Amniotic epithelial cell (primary cell): ENCODE results near the gene GLYR1.
"Not testable (repeated sequence)": the region's sequence is repeated elsewhere in the genome, so short reads cannot be mapped to it uniquely, and the experiment has no call there.

ENCODE experiments used
- DNase-seq: peaks from one replicate; pipeline ENCODE4 v3.0.0-alpha.2; 2010; ENCODE audit warnings: low read depth

Gene GLYR1

DNA sequence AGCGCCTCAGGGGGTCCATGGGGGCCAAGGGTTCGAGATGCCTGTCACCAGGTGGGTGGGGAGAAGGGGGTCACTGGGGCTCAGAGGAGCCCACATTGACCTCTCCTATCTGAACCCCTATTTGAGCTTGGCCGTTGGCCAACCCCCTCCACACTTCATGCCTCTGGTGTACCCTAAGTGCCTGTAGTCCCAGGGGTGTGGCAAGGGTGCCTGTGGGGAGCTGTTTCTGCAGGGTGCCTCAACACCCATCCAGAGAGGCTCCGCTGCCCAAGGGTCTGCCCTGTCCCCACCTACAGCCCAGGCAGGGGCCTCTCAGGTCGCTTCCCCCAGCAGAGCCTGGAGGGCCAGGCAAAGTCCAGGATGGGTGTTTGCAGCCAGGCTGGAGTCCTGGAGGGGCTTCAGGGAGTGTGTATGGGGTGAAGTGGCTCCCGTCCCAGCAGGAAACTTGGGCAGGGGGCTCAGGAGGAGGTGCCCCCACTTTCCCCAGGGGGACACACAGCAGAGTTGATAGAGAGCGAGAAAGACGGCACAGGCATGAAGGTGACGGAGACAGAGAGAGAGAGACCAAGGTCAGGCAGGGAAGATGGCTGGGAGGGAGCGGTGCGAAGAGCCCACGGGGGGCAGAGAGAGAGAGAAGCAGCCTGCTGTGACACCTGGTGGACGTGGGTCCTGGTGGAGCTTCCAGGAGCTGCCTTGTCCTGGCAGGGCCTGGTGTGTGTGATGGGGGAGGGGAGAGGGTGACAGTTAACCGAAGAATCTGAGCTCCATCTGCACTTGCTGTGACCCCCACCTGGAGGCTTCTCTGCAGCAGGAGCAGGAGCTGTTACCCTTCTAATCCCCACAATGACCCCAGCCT, 59.2 kb downstream of the GLYR1 start, which contains the start of gene SEPTIN12:
Gene SEPTIN12 (minus strand): TSS at position 719 of the 856 bp plus-strand sequence. CDS start 700 bp downstream, at position 19.
- DNase-seq = no peak

DNA sequence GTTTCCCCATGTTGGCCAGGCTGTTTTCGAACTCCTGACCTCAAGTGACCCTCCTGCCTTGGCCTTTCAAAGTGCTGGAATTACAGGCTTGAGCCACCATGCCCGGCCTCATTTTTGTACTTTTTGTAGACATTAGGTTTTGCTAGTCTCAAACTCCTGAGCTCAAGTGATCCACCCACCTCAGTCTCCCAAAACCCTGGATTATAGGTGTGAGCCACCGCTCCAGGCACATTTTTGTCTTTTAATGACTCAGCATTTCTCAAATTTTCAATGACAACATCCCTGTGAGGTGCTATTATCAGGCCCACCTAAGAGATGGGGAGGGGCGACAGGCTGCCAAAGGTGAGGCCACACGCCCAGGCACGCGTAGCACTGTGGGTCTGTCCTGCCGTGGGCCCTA, 60.0 kb downstream of the GLYR1 start:
- DNase-seq = no peak

DNA sequence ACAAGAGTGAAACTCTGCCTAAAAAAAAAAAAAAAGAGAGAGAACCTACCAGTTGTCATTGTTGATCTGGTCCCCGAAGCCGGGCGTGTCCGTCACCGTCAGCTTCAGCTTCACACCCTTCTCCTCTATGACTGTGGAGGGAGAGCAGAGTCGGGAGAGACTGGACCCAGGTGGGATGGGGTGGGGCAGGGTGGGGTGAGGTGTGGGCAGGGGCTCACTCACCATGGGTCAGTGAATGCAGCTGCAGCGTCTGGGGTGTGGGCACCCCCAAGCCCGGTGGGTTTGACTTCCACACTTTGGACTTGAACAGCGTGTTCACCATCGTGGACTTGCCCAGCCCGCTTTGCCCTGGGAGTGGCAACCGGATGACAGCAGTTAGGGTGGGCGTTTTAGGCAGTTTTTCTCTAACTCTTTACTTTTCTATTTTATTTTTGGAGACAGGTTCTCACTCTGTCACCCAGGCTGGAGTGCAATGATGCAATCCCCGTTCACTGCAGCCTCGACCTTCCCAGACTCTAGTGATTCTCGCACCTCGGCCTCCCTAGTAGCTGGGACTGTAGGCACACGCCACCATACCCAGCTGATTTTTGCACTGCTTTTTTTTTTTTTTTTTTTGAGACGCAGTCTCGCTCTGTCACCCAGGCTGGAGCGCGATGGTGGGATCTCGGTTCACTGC, 61.2 kb downstream of the GLYR1 start:
- no peak for DNase-seq

DNA sequence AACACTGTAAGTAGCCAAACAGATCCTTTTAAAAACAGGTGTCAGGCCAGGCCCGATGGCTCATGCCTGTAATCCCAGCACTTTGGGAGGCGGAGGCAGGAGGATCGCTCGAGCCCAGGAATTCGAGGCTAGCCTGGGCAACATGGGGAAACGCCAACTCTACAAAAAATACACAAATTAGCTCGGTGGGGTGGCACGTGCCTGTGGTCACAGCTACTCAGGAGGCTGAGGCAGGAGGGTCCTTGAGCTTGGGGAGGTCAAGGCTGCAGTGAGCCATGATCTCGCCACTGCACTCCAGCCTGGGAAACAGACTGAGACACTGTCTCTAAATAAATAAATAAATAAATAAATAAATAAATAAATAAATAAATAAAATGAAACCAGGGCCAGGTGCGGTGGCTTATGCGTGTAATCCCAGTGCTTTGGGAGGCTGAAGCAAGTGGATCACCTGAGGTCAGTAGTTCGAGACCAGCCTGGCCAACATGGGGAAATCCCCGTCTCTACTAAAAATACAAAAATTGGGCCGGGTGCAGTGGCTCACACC, 62.6 kb downstream of the GLYR1 start:
- DNase-seq = not testable (repeated sequence)

DNA sequence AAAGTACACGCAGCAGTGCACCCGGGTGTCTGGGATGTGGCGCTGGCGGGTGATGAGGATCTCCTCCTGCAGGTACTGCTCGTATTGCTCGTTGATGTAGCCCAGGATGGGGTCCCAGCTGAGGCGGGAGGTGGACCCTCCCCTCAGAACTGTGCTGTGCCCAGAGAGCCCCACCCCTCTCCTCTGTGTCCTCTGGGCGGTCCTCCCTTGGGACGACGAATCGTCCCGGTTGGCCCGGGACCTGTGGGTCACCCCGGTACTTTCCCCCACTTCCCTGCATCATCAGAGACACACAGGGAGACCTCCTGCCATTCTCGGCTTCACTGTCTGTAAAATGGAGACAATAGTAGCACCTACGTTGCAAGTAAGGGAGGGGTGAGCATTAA, 63.1 kb downstream of the GLYR1 start:
- no peak for DNase-seq

DNA sequence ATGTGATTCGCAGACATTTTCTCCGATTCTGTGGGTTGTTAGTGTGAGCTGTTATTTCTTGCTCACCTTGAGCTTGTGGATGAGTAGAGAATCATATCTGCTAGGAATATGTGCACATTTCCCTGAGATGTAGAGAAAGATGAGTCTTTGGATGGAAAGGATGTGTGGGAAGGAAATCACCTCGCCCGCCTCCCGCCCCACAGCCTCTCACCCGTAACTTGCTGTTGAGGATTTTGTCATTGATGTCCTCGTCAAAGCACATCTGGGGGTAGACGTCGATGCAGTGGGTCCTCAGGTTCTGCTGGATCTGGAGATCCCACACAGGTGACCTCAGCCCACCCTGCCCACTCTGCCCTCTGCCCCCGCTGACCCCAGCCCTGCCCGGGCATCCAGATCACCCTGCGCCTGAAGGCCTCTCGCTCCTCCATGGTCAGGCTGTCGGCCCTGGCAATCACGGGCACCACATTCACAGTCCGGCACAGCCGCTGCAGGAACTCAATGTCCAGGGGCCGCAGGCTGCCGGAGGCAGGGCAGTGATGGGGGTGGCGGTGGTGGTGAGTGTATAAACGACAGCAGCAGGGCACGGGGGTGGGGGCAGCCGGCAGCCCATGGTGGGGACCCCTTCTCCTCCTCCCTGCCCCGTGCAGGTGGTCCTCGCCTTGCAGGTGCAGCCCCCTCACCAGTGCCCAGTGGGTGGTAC, 63.7 kb downstream of the GLYR1 start:
- no peak for DNase-seq

DNA sequence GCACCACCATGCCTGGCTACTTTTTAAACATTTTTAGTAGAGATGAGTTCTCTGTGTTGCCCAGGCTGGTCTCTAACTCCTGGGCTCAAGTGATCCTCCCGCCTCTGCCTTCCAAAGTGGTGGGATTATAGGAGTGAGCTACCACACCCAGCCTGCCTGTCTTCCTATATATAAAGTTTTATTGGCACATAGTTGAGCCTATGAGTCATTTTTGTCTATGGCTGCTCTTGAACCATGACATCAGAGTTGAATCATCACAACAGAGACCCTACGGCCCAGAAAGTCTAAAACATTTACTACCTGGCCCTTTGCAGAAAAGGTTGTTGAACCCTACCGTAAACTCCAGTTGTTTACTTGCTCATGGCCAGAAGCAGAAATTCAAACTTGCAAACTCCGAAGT, 66.9 kb downstream of the GLYR1 start:
- peak; percentile 11 for DNase-seq

DNA sequence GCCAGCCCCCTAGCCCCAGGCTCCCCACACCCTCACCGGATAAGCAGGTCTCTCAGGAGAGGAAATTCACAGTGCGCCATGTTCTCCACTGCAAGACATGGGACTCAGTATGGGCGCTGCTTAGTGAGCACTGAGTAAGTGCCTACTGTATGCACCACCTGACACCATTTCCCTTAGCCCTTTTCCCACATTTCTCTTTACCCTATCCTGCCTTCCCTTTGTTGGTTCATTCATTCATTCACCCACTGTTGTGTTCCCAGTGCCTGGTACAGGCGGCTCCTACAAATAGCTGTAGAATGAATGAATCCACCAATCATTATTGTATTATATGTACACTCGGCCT, 69.1 kb downstream of the GLYR1 start:
- no peak for DNase-seq

DNA sequence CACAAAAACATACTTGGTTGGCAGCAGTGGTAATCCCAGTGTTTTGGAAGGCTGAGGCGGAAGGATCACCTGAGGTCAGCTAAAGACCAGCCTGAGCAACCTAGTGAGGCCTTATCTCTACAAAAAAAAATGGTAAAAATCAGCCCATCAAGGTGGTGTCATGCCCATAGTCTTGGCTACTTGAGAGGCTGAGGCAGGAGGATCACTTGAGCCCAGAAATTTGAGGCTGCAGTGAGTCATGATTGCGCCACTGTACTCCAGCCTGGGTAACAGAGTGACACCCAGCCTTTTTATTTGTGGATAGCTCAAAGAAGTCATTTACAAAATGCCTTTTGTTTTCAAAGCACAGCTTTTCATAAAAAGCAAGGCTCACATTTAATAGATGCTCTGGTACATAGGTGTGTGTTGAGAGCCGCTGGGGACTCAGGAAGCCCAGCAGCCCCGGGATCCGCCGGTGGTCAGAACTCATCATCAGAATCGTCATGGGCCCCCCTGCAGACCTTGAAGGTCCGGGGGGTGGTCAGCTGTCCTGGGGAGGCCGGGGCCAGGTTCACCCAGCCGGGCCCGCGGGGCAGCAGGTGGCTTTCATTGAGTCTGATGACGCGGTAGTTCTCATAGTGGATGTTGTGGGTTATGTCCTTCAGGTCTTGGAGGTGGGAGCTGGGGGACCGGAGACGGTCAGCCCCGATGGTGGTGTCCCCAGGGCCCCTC, 69.6 kb downstream of the GLYR1 start:
- DNase-seq = no peak

DNA sequence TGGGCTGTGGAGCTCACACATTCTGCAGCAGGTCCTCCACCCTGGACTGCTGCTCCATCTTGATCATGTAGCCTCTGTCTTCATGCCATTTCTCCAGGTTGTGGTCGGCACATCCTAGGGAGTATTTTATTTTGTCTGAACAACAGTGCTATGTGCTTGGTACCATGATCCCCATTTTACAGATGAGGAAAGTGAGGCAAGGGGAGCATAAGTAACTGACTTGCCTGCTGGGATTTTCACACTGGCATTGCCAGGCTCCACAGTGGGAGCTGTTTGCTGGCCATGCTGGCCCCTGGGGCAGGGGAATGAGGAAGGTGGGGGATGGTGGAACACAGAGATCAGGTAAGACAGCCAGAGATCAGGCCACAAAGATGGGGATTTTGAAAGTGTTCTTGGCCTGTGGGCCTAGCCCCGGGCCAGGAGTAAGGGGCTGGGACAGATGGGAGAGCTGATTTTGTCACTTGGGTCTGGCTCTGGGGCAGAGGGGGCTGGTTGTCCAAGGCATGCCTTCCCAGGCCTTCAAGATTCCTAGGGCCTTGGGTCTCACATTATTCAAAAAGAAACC, 70.9 kb downstream of the GLYR1 start:
- no peak for DNase-seq

DNA sequence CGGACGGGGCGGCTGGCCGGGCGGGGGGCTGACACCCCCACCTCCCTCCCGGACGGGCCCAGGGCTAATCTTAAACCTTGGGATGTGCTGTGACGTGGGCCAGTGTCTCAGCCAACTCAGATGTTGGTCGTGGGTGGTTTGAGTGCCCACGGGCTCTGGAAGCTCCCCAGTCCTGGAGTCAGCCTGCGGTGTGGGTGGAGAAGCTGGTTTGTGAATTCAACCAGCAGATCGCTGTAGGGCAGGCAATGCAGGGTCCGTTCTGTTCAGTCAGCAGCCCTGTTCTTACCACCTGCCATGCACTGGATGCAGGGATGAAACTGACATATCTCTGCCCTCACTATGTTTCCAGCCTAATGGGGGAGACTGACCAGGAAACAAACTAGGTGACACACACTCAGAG, 72.1 kb downstream of the GLYR1 start:
- DNase-seq = no peak

DNA sequence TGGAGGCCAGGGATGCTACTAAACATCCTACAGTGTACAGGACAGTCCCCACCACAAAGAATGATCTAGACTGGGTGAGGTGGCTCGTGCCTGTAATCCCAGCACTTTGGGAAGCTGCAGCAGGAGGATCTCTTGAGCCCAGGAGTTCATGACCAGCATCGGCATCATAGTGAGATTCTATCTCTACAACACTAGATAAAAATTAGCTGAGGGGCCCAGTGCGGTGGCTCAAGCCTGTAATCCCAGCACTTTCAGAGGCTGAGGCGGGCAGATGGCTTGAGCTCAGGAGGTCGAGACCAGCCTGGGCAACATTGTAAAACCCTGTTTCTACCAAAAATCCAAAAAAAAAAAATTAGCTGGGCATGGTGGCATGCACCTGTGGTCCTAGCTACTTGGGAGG, 74.7 kb downstream of the GLYR1 start:
- DNase-seq = no peak

DNA sequence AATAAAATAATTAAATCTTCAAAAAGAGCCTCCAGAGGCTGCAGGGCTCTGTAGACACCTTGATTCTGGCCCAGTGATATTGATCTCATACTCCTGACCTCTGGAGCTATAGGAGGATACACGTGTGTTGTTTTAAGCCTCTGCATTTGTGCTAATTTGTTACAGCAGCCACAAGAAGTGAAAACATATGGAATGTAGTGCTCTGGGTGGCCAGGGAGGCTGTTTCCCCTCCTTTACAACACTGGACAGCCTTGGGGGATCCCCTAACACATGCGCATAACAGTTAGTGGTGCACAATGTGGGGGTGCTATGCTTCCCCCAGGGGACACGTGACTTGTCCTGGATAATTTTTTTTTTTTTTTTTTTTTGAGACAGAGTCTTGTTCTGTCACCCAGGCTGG, 75.4 kb downstream of the GLYR1 start:
- DNase-seq = no peak

DNA sequence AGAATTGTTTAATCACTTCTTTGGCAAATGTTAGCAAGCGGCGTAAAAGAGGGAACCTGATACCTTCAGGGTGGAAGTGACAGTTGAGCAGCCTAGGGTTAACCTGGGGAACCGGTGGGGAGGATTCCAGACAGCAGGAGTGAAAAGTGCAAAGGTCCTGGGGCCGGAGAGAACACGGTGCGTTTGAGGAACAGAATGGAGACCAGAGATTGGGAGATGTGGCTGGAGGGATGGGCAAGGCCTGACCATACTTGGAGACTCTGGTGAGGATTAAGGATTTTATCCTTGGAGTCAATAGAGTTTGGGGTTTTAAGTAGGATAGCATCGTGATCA, 77.8 kb downstream of the GLYR1 start:
- no peak for DNase-seq

DNA sequence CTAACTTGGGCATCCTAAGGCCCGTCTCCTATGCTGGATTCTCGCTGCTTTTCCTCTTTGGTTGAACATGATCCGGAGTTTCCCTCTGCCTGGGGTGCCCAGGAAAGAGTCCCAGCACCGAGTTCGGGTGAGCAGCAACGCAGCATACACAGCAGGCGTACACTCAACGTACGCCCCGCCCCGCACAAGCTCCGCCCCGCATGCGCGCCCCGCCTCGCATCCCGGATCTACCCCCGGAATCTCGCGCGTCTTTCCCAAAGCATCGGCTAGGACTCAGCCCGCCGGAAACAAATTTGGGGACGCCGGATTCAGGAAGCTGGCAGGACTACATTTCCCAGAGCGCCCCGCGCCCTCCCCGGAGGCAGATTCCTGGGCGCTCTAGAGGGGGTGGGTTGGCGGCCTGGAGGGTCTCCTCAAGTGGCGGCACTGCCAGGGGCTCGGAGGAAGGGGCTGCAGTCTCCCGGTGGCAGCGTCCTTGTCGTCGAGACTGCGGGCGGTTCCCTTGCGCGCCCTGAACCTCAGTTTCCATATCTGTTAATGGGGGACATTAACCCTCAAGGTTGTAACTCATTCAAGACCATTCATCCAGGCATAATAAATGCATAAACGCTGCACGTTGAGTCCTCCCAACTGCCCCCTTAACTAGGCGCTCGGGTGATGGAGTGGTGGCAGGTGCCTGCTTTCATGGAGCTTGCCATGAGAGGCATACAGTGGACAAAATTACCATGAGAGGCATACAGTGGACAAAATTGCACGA, 78.4 kb downstream of the GLYR1 start:
- DNase-seq = peak; percentile 91

DNA sequence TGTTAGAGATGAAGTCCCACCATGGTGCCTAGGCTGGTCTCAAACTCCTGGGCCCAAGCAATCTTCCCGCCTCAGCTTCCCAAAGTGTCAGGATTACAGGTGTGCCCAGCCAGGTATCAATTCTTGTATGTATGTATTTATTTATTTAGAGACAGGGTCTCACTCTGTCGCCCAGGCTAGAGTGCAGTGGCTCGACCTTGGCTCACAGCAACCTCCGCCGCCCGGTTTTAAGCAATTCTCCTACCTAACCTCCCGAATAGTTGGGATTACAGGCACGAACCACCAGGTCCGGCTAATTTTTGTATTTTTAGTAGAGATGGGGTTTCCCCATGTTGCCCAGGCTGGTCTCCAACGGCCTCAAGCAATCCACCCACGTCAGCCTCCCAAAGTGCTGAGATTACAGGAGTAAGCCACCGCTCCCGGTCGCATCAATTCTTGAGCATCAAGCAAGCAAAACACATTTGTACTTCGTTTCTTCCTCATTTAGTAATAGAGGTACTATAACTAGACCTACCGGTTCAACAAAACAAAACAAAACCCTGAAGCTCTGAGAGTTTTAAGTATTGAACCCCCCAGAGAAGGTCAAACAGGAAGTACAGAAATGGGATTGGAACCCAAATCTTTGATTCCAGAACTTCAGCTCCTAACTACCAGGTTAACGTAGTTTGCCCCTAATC, 79.1 kb downstream of the GLYR1 start:
- DNase-seq = peak; percentile 23

DNA sequence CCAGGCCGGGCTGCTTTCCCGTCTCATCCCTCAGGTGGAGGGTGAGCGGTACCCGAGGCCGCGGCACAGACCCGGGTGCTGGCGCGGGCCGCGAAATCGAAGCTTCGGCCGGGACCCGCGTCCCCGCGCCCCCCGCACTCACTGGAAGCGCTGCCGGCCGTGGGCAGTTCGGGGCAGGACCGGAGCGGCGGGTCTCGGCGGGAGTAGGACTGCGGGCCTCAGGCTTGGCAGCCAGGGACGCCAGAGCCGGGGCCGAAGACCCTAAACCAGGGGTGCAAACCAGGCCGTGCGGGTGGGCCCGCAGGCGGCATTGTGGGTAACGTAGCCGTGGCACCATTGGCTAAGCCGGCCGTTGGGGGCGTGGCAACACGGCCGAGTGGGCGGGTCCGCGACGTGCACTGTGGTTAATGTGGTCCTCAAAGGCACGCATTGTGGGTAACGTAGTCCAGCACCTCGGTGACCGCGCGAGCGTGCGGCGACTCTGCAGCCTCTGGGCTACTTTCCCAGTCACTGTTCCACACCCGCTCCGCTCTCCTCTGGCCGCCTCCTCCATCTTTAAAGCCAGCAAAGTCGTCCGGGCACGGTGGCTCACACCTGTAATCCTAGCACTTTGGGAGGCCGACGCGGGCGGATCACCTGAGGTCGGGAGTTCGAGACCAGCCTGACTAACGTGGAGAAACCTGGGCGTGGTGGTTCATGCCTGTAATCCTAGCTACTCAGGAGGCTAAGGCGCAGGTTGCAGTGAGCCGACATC, 80.0 kb downstream of the GLYR1 start, which contains the start of gene ZNF500:
Gene ZNF500 (minus strand): TSS at position 288 of the 754 bp plus-strand sequence. CDS start 1,184 bp downstream, outside the sequence.
- DNase-seq = peak; percentile 93

DNA sequence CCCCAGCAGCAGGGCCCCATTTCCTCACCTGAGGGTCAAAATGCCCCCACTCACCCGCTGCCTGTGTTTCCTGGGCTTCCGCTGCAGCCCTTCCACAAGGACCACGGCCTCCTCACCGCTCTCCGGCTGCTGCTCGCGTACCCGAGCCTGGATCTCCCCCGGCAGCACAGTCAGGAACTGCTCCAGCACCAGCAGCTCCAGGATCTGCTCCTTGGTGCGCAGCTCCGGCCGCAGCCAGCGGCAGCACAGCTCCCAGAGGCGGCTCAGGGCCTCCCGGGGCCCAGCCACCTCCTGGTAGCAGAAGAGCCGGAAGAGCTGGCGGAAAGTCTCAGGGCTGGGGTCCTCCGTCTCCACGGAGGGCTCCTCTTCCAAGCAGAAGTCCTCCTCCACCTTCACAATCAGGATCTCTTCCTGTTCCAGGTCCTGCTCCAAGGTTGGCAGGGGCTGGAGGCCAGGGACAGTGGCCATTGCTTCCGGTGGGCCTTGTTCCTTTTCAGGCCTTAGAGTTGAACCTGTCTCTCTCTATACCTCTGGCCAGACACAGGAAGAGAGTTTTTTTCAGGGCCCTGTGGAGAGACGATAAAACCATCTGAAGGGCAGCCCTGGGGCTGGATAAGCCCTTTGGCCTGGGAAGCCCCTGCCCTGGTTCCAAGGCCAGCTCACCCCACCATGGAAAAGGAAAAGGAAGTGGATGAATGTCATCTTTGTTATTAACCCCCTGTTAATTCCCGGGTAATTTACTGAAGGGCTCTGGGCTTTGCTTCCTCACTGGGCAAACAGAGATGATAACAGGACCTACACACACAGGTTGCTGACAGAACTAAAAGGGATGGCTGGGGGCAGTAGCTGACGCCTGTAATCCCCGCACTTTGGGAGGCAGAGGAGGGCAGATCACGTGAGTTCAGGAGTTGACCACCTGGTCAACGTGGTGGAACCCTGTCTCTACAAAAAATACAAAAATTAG, 81.3 kb downstream of the GLYR1 start:
- DNase-seq = no peak
